B cell (primary cell): Measurements from ENCODE around the gene ATP6V0A1. TPM values are rescaled to one million over a fixed set of nuclear protein-coding genes. Genes with fewer than 3 reads are reported as not detected.

ENCODE experiments used
- ATAC-seq: fragments of 200-7000 bp; cut with Tn5 transposase; one replicate; pipeline ENCODE4 v1.10.0; 2021; ENCODE audit warnings: low read depth, mild to moderate bottlenecking, moderate number of reproducible peaks, moderate library complexity
- CTCF ChIA-PET: fragments of 350-600 bp; sonication (Branson Sonifier 250); formaldehyde crosslinking; loops from one replicate; lab custom pipeline; 2021; ENCODE audit warnings: antibody characterized with exemption, inconsistent platforms; lab: Charles Lee
- POLR2A ChIA-PET: fragments of 350-600 bp; sonication (Branson Sonifier 250); formaldehyde crosslinking; loops from one replicate; lab custom pipeline; 2021; ENCODE audit warnings: antibody characterized with exemption; lab: Charles Lee
- DNase-seq: peaks from one replicate; pipeline ENCODE4 v3.0.0; 2013
- H2AFZ ChIP-seq: 2 replicates; pipeline ENCODE4 v1.6.1; 2012; ENCODE audit warnings: mild to moderate bottlenecking, low read depth, low read length; ENCODE audit not compliant: insufficient read depth, poor library complexity, severe bottlenecking
- H3K27ac ChIP-seq, 2 donors: 1 replicate in 1 of 2; 2 replicates in 1 of 2; pipeline ENCODE4 v1.5.1; 2012 to 2013; ENCODE audit warnings: low read length in 2 of 2, mild to moderate bottlenecking in 2 of 2, moderate library complexity in 1 of 2
- H3K27me3 ChIP-seq, 4 experiments: fragments of 200-600 bp in 1 of 4; sonication (generic) in 1 of 4; replicated peaks in 1 of 4; 1 replicate in 2 of 4; 2 replicates in 2 of 4; pipeline versions ENCODE4 v1.6.1 to v1.7.0; 2013 to 2016; ENCODE audit warnings: low read length in 3 of 4, mild to moderate bottlenecking in 2 of 4, mixed read lengths in 1 of 4, moderate library complexity in 1 of 4; ENCODE audit not compliant: insufficient read depth in 4 of 4, control insufficient read depth in 3 of 4; ENCODE audit errors: control extremely low read depth in 1 of 4
- H3K36me3 ChIP-seq, 2 experiments: replicated peaks in 1 of 2; 1 replicate in 1 of 2; 2 replicates in 1 of 2; pipeline versions ENCODE4 v1.6.1 to v1.7.1; 2013; ENCODE audit warnings: low read length in 1 of 2; ENCODE audit not compliant: insufficient read depth in 2 of 2, control insufficient read depth in 1 of 2; ENCODE audit errors: control extremely low read depth in 1 of 2, extremely low read depth in 1 of 2
- H3K4me1 ChIP-seq, 2 donors: fragments of 200-600 bp in 1 of 2; sonication (generic) in 1 of 2; 1 replicate in 1 of 2; 2 replicates in 1 of 2; pipeline versions ENCODE4 v1.5.1 to v1.6.1; 2013 to 2017; ENCODE audit warnings: low read length in 2 of 2; ENCODE audit not compliant: control insufficient read depth in 2 of 2, insufficient read depth in 2 of 2
- H3K4me2 ChIP-seq: replicated peaks from 2 replicates; pipeline ENCODE3; 2012; ENCODE audit warnings: mild to moderate bottlenecking, low read depth, low read length; ENCODE audit not compliant: poor library complexity, severe bottlenecking
- H3K4me3 ChIP-seq, 5 experiments: fragments of 200-600 bp in 1 of 5; sonication (generic) in 1 of 5; 1 replicate in 3 of 5; 2 replicates in 2 of 5; pipeline versions ENCODE4 v1.5.1 to v1.7.0; 2011 to 2016; ENCODE audit warnings: low read length in 4 of 5, mild to moderate bottlenecking in 4 of 5, low read depth in 2 of 5, control low read depth in 1 of 5, moderate library complexity in 1 of 5; ENCODE audit not compliant: insufficient read depth in 1 of 5; ENCODE audit errors: control extremely low read depth in 1 of 5, extremely low read depth in 1 of 5
- H3K79me2 ChIP-seq: fragments of 200-600 bp; sonication (generic); one replicate; pipeline ENCODE4 v1.6.0; 2016; ENCODE audit warnings: low read length; ENCODE audit not compliant: control insufficient read depth, insufficient read depth
- H3K9ac ChIP-seq: fragments of 200-600 bp; sonication (generic); 2 replicates; pipeline ENCODE4 v1.6.1; 2017; ENCODE audit warnings: mild to moderate bottlenecking, low read length, moderate library complexity
- H3K9me3 ChIP-seq, 3 donors: one replicate each; pipeline versions ENCODE4 v1.6.1 to v1.7.1; 2013; ENCODE audit warnings: low read length in 2 of 3; ENCODE audit not compliant: control insufficient read depth in 2 of 3, insufficient read depth in 1 of 3; ENCODE audit errors: control extremely low read depth in 1 of 3
- H4K20me1 ChIP-seq: 2 replicates; pipeline ENCODE4 v1.6.0; 2012; ENCODE audit warnings: mild to moderate bottlenecking, low read length; ENCODE audit not compliant: insufficient read depth, control insufficient read depth, poor library complexity, severe bottlenecking
- H3K27ac Mint-ChIP-seq: one replicate; pipeline ENCODE4 v1.8.0; 2021; ENCODE audit warnings: mixed read lengths
- H3K27me3 Mint-ChIP-seq: one replicate; pipeline ENCODE4 v1.8.0; 2021; ENCODE audit warnings: mixed read lengths
- H3K4me1 Mint-ChIP-seq: one replicate; pipeline ENCODE4 v1.8.0; 2021; ENCODE audit warnings: mixed read lengths
- H3K4me3 Mint-ChIP-seq: one replicate; pipeline ENCODE4 v1.8.0; 2021; ENCODE audit warnings: mixed read lengths
- H3K9me3 Mint-ChIP-seq: one replicate; pipeline ENCODE4 v1.8.0; 2022; ENCODE audit warnings: mixed read lengths; ENCODE audit not compliant: insufficient read depth
- CTCF ChIP-seq: fragments of 200-600 bp; IDR thresholded peaks from one replicate; pipeline ENCODE4 v1.8.0; 2022; ENCODE audit warnings: antibody characterized with exemption, mild to moderate bottlenecking
- EZH2 ChIP-seq: IDR thresholded peaks from 2 replicates; pipeline ENCODE4 v1.6.1; 2012; ENCODE audit warnings: borderline replicate concordance, low read depth, mild to moderate bottlenecking, moderate library complexity, low read length; ENCODE audit not compliant: insufficient read depth, poor library complexity, severe bottlenecking
- WGBS: methylation state at CpG from one replicate; pipeline ENCODE4 v1.1.5; 2013; ENCODE audit warnings: missing lambda C conversion rate; ENCODE audit not compliant: insufficient coverage; 5-methylcytosine and 5-hydroxymethylcytosine counted together
- intact Hi-C: fragments of 100-400 bp; cut with micrococcal nuclease; formaldehyde crosslinking; loops from one replicate; pipeline ENCODE4 v1.10.0; 2022
- polyA plus RNA-seq: library from polyadenylated mRNA; depleted of rRNA; stranded (reverse); fragments of >200 nt; gene quantifications from 2 replicates; pipeline ENCODE4 v1.2.3, GENCODE V29; 2012
- total RNA-seq, 2 donors: library from RNA; stranded (reverse); fragments of 120-200 nt in 1 of 2; gene quantifications; 1 replicate in 1 of 2; 2 replicates in 1 of 2; pipeline versions ENCODE4 v1.2.3 to v1.2.4, GENCODE V29; 2013 to 2022

Gene ATP6V0A1
- total and polyA plus RNA-seq, 2 donors (not counting 1 experiment from before 2014, with no cell fraction given): 59.1 to 90.9 TPM

GRCh38 chr17:42509409-42509808 is 50.7 kb downstream of the ATP6V0A1 start:
- H3K27ac ChIP-seq: no peak overlapping the region
- H3K36me3 ChIP-seq: peaks cover 0 to 60% of the 10 kb centered on the region in 2 experiments
- Mint-ChIP-seq H3K4me3 (no peak overlapping the region), H3K27me3 (no peaks in the 10 kb centered on the region), H3K27ac (peak overlapping the region; percentile 32), H3K9me3 (no peaks in the 10 kb centered on the region), H3K4me1 (peaks cover 14% of the 10 kb centered on the region)
- intact Hi-C loops: no loop called here
- H2AFZ ChIP-seq: no peak overlapping the region
- no peaks in the 10 kb centered on the region for H3K79me2 ChIP-seq
- no peak for DNase-seq
- no peak overlapping the region for H3K9ac ChIP-seq
- TF ChIP-seq EZH2 (no peak), CTCF (no peak)
- no peaks in the 10 kb centered on the region for H3K9me3 ChIP-seq
- no peaks in the 10 kb centered on the region for H3K27me3 ChIP-seq
- CTCF ChIA-PET: interaction anchor here (1.1 to 1.5 kb wide), 2 partner anchors 8 to 20 kb away, joined by 3 to 4 read pairs; no protein-coding TSS in a partner anchor
- POLR2A ChIA-PET: no interaction called here
- ATAC-seq: no peak
- no peak overlapping the region for H3K4me2 ChIP-seq
- WGBS: 76% methylated on average over 4 of the region's 5 CpGs
- H4K20me1 ChIP-seq: no peaks in the 10 kb centered on the region
- no peak overlapping the region for H3K4me3 ChIP-seq
- peaks cover 7 to 12% of the 10 kb centered on the region in 2 donors for H3K4me1 ChIP-seq

- peaks cover 14% of the 10 kb centered on the region for H3K4me1 Mint-ChIP-seq
- Histone ChIP-seq H3K9ac (no peak overlapping the region), H3K27ac (no peak overlapping the region), H3K27me3 (no peaks in the 10 kb centered on the region), H3K4me1 (peaks cover 7 to 12% of the 10 kb centered on the region in 2 donors), H3K36me3 (peaks cover 0 to 61% of the 10 kb centered on the region in 2 experiments), H3K79me2 (no peaks in the 10 kb centered on the region), H2AFZ (no peak overlapping the region), H3K4me3 (no peak overlapping the region), H3K4me2 (no peak overlapping the region), H4K20me1 (no peaks in the 10 kb centered on the region), H3K9me3 (no peaks in the 10 kb centered on the region)
- no peaks in the 10 kb centered on the region for H3K9me3 Mint-ChIP-seq
- H3K27me3 Mint-ChIP-seq: no peaks in the 10 kb centered on the region
- DNase-seq: no peak
- no peak overlapping the region for H3K4me3 Mint-ChIP-seq
- TF ChIP-seq EZH2: no peak
- no peak for TF ChIP-seq CTCF
- ATAC-seq: no peak
- H3K27ac Mint-ChIP-seq: no peak overlapping the region
- POLR2A ChIA-PET: no interaction called here
- CTCF ChIA-PET: interaction anchor here (1.1 to 1.5 kb wide), 2 partner anchors 8 to 20 kb away, joined by 3 to 4 read pairs; no protein-coding TSS in a partner anchor
- WGBS: 78% methylated on average over 2 of the region's 2 CpGs
- intact Hi-C loops: no loop called here
Observed at GRCh38 chr17:42509841-42510240, 51.2 kb downstream of the ATP6V0A1 start.
